HCT116 (cell line): Measurements from ENCODE around the gene GSN.

ENCODE experiments used
- CTCF ChIP-seq, 3 experiments: fragments of 200-600 bp in 1 of 3; sonication (generic) in 1 of 3; IDR thresholded peaks in 2 of 3; conservative IDR thresholded peaks in 1 of 3; 2 replicates each; pipeline ENCODE4 v1.5.1; 2012 to 2017; ENCODE audit warnings: low read depth in 2 of 3, low read length in 2 of 3, antibody characterized with exemption in 1 of 3, borderline replicate concordance in 1 of 3, control low read depth in 1 of 3, mild to moderate bottlenecking in 1 of 3, mixed read lengths in 1 of 3, mixed run types in 1 of 3, moderate library complexity in 1 of 3; ENCODE audit not compliant: insufficient read depth in 1 of 3
- ELF1 ChIP-seq: IDR thresholded peaks from 2 replicates; pipeline ENCODE4 v1.6.1; 2012; ENCODE audit warnings: low read depth, borderline replicate concordance
- EZH2 ChIP-seq: fragments of 200-600 bp; sonication (generic); IDR thresholded peaks from 2 replicates; pipeline ENCODE4 v1.6.1; 2017; ENCODE audit warnings: antibody characterized with exemption, mixed run types
- FOSL1 ChIP-seq: IDR thresholded peaks from 2 replicates; pipeline ENCODE4 v1.6.1; 2012; ENCODE audit warnings: low read depth
- JUND ChIP-seq: IDR thresholded peaks from 2 replicates; pipeline ENCODE4 v1.6.1; 2012
- MAX ChIP-seq: IDR thresholded peaks from 2 replicates; pipeline ENCODE4 v1.6.1; 2012
- POLR2A ChIP-seq: IDR thresholded peaks from 2 replicates; pipeline ENCODE4 v1.7.0; 2011; ENCODE audit warnings: borderline replicate concordance; ENCODE audit not compliant: insufficient read depth, insufficient read length; ENCODE audit errors: extremely low read depth
- POLR2AphosphoS5 ChIP-seq: IDR thresholded peaks from 2 replicates; pipeline ENCODE4 v1.6.1; 2011; ENCODE audit warnings: mild to moderate bottlenecking, low read depth, low read length, moderate library complexity
- RAD21 ChIP-seq: IDR thresholded peaks from 2 replicates; pipeline ENCODE4 v1.6.1; 2012; ENCODE audit warnings: low read depth, mild to moderate bottlenecking
- REST ChIP-seq: IDR thresholded peaks from 2 replicates; pipeline ENCODE4 v1.6.1; 2012; ENCODE audit warnings: low read depth
- SP1 ChIP-seq: IDR thresholded peaks from 2 replicates; pipeline ENCODE4 v1.6.1; 2012; ENCODE audit warnings: low read depth
- TCF7L2 ChIP-seq: IDR thresholded peaks from 2 replicates; pipeline ENCODE4 v1.7.0; 2011; ENCODE audit warnings: borderline replicate concordance, inconsistent platforms; ENCODE audit not compliant: insufficient read depth, insufficient read length; ENCODE audit errors: extremely low read depth

- TF ChIP-seq CTCF (IDR thresholded peaks at IDR 0.05 in 2 of 3, conservative IDR thresholded peaks at IDR 0.05 in 1 of 3; ENCODE audit: borderline replicate concordance in 1 of 3, insufficient read depth in 1 of 3, low read depth in 2 of 3, low read length in 2 of 3) (no peak), TCF7L2 (no peak), EZH2 (no peak), FOSL1 (no peak), MAX (no peak), POLR2A (no peak), REST (no peak), ELF1 (no peak), JUND (no peak), POLR2AphosphoS5 (no peak), RAD21 (no peak), SP1 (no peak)
Observed at GRCh38 chr9:121294866-121295661, 27.1 kb downstream of the GSN start.
